ENCODE data around the gene VPS37C. TPM values are rescaled to one million over a fixed set of nuclear protein-coding genes. Genes with fewer than 3 reads are reported as not detected.
"Not testable (repeated sequence)": the region's sequence is repeated elsewhere in the genome, so short reads cannot be mapped to it uniquely, and the experiment has no call there.

Gene VPS37C
- total RNA-seq: 17.3 and 24.4 TPM in 2 replicates
- polyA plus RNA-seq (2012): 16.0 TPM

- peak; percentile 91 for DNase-seq (ENCODE audit: low read depth)
Observed at GRCh38 chr11:61161190-61162091, at the start of gene VPS37C. Gene VPS37C, minus strand, starts transcription at chr11:61161426. Its CDS starts 22,597 bp downstream, at chr11:61138829.

GRCh38 chr11:61210629-61211028 lies 49.4 kb upstream of the VPS37C start:
- not testable (repeated sequence) for DNase-seq (ENCODE audit: low read depth)

DNA sequence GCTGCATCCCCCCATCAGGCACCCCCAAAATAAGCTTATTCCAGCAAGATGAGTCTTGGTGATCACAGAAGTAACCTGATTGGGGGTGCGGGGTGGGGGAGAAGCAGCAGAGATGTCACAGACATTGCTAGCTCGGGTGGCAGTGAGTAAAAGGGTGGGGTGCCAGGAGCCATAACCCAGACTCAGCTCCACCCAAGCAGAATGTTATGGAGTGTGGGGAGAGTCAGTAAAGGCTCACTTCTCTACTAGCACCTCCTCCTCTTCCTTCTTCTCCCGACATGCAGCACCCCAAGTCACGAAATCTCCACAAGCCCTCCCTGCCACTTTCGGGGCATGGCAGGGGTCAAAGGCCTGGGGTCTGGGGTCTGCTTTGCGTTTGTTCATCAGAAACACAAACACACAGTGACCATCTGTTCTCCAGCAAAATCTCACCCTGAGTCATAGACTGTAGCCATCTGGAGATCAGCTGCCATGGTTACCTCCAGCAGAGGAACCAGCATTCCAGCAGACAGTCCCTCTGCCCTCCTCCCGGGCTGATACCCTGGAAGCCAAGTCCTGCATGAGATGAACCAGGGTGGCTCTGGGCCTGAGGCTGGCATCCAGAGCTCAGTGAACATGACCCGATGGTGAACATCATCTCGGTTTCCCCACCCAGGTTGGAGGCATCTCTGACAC lies 46.5 kb upstream of the VPS37C start:
- not testable (repeated sequence) for DNase-seq (ENCODE audit: low read depth)

- DNase-seq (ENCODE audit: low read depth): not testable (repeated sequence)
Observed at GRCh38 chr11:61204502-61205059, 43.4 kb upstream of the VPS37C start.

DNA sequence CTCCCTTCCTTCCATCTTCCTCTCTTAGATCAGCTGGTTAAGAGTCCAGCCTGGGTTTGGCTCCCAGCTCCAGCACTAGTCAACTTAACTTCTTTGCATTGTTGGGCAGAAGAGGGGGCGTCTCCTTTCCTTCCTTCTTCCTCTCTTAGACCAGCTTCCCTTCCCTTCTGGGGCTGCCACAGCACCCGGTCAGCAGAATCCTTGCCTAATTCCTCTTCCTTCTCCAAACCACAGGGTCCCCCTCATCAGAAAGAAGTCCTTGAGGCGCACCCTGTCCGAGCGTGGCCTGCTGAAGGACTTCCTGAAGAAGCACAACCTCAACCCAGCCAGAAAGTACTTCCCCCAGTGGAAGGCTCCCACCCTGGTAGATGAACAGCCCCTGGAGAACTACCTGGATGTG lies 42.6 kb upstream of the VPS37C start:
- not testable (repeated sequence) for DNase-seq (ENCODE audit: low read depth)

GRCh38 chr11:61202950-61203746 lies 41.9 kb upstream of the VPS37C start, which contains the start of gene PGA3:
Gene PGA3, plus strand, starts transcription at chr11:61203515. Its CDS starts 50 bp downstream, at chr11:61203565.
- DNase-seq (ENCODE audit: low read depth): not testable (repeated sequence)

DNA sequence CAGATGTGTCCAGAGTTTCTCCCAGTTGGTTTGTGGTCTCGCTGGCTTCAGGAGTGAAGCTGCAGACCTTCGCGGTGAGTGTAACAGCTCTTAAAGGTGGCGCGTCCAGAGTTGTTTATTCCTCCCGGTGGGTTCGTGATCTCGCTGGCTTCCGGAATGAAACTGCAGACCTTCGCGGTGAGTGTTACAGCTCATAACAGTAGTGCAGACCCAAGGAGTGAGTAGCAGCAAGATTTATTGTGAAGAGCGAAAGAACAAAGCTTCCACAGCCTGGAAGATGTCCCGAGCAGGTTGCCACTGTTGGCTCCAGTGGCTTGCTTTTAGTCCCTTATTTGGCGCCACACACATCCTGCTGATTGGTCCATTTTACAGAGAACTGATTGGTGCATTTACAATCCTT lies 40.2 kb upstream of the VPS37C start:
- DNase-seq (ENCODE audit: low read depth): no peak

- no peak for DNase-seq (ENCODE audit: low read depth)
Observed at GRCh38 chr11:61198948-61199523, 37.8 kb upstream of the VPS37C start.

DNA sequence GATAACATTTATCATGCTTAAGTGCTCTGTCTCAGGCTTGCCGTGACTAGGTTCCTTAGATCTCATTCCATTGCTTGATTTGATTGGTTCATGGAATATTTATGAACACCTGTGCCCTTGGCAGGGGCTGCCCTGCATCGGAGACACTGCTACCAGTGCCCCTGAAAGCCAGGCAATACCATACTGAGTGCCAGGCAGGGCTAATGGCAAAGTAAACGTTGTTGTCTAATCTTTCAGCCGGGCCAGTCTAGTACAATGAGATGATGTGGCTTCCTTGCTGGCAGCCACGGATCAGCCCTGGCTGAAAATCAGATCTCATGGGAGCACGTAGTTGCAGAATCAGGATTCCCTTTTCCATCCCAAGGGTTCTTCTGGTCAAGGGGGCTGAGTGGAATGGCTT lies 37.1 kb upstream of the VPS37C start:
- DNase-seq (ENCODE audit: low read depth): no peak

DNA sequence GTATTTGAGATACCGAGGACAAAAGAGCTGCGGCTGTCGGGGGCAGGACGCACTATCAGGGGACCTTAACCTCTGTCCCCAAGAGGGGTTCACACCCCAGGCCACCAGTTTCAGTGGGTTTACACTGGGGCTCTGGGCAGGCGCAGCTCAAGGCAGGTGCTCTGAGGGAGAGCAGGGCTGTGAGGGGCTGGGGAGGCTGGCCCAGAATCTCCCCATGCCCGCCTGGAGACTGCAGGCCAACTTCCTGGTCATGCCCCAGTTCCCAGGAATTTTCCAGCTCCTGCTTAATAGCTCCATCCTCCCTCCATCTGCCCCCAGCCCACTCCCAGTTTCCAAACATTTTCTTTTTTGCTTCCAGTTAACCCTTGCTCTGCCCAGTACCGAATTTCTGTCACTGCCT lies 34.5 kb upstream of the VPS37C start:
- DNase-seq (ENCODE audit: low read depth): no peak

GRCh38 chr11:61194981-61195695 lies 33.9 kb upstream of the VPS37C start:
- DNase-seq (ENCODE audit: low read depth): no peak

DNA sequence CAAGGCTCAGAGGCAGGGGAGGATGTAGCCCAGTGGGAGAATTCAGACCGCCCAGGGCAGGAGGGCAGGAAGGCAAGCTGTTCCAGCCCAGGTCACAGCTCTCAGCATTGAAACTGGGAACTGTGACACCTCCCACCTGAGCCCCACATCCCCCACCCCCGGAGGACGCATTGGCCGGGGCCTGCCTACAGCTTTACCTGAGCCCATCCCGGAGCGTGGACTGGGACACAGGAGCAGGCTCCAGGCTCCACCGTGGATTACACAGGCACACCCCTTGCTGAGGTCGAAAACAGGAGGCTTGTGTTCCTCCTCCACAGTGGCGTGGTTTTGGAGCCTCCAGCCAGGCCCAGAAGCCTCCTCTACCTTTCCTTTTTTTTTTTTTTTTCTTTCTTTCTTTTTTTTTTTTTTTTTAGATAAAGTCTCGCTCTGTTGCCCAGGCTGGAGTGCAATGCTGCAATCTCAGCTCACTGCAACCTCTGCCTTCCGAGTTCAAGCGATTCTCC lies 33.0 kb upstream of the VPS37C start:
- no peak for DNase-seq (ENCODE audit: low read depth)

- DNase-seq (ENCODE audit: low read depth): no peak
Observed at GRCh38 chr11:61193596-61193995, 32.4 kb upstream of the VPS37C start.

- DNase-seq (ENCODE audit: low read depth): no peak
Observed at GRCh38 chr11:61189933-61190332, 28.7 kb upstream of the VPS37C start.

DNA sequence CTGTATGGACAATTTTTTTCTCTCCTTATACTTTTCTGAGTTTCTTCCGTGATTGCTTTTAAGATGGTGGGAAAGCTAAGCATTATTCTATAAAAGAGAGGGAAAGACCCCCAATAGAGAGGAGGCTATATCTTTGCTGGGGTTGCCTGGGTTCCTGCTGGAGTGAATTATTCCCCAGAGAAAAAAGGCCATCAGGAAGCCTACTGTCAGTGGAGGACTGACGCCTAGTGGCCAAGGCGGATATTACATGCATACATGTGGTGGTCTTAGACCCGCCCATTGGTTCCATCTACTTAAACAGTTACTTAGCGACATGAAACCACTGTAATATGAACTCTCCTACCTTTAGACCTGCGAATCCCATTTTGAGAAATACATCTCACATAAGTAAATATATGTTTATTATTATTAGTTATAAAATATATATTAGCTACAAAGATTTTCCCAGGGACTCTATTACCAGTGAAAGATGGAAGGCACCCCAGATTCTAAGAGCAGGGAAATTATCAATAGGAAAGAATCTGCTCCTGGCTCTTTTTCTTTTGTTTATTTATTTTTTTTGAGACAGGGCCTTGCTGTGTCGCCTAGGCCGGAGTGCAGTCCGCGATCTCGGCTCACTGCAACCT lies 26.4 kb upstream of the VPS37C start:
- peak; percentile 82 for DNase-seq (ENCODE audit: low read depth)

- no peak for DNase-seq (ENCODE audit: low read depth)
Observed at GRCh38 chr11:61186504-61186903, 25.3 kb upstream of the VPS37C start.

DNA sequence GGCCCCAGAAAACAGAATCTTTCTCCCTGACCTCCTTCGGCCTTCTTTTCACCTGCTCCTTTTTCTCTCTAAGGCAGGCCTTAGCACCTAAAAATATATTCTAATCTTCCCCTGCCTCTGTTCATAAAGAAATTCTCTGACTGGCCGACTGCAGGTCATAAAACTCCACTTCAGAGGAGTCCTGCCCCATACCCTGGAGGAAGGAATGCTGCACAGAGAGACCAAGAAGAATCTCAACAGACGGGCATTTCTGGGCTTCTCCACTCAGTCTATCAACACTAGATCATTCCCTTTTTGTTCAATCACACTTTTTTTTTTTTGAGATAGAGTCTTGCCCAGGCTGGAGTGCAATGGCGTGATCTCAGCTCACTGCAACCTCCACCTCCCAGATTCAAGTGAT lies 22.4 kb upstream of the VPS37C start:
- DNase-seq (ENCODE audit: low read depth): no peak

- DNase-seq (ENCODE audit: low read depth): no peak
Observed at GRCh38 chr11:61181489-61181888, 20.3 kb upstream of the VPS37C start.

DNA sequence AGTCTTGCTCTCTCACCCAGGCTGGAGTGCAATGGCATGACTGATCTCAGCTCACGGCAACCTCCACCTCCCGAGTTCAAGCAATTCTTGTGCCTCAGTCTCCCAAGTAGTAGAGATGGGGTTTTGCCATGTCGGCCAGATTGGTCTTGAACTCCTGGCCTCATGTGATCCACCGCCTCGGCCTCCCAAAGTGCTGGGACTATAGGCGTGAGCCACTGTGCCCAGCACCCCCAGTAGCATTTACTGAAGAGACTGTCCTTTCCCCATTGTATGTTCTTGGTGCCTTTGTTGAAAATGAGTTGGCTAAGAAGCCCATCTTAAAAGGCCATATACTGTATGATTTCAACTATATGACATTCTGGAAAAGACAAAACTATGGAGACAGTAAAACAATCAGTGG lies 19.0 kb upstream of the VPS37C start:
- DNase-seq (ENCODE audit: low read depth): not testable (repeated sequence)
